A549 (cell line): ENCODE measurements around the gene CDC16.

Experiments
- TF ChIP-seq, protein P1 (sequence below): fragments of >200 bp; sonication (Bioruptor Twin); formaldehyde crosslinking; IDR thresholded peaks from 3 replicates; pipeline ENCODE4 v1.5.1; 2016
- TF ChIP-seq, protein P2 (sequence below): fragments of 200-600 bp; sonication (generic); IDR thresholded peaks from 2 replicates; pipeline ENCODE4 v1.6.1; 2016; ENCODE audit warnings: antibody characterized with exemption, mild to moderate bottlenecking, moderate library complexity

DNA sequence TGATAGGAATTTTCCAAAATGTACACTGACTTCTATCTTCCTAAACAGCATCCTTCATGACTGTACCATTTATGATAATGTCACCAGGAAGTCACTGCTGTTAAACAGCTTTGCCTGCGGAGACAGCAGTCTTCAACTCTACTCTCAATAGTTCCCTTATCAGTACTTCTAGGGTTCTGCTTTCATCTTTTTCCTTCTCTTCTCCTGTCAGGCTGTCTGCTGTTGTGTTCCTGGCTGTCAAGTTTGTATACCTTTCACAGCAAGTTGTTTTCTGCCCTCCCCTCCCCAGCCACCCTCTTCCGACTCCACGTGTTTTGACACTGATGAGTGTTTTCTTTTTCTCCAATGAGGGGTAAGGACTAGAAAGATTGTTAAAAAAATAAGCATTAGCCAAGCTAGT, 48.9 kb downstream of the CDC16 start:
- TF ChIP-seq, protein P1, sequence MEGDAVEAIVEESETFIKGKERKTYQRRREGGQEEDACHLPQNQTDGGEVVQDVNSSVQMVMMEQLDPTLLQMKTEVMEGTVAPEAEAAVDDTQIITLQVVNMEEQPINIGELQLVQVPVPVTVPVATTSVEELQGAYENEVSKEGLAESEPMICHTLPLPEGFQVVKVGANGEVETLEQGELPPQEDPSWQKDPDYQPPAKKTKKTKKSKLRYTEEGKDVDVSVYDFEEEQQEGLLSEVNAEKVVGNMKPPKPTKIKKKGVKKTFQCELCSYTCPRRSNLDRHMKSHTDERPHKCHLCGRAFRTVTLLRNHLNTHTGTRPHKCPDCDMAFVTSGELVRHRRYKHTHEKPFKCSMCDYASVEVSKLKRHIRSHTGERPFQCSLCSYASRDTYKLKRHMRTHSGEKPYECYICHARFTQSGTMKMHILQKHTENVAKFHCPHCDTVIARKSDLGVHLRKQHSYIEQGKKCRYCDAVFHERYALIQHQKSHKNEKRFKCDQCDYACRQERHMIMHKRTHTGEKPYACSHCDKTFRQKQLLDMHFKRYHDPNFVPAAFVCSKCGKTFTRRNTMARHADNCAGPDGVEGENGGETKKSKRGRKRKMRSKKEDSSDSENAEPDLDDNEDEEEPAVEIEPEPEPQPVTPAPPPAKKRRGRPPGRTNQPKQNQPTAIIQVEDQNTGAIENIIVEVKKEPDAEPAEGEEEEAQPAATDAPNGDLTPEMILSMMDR: no peak
- TF ChIP-seq, protein P2, sequence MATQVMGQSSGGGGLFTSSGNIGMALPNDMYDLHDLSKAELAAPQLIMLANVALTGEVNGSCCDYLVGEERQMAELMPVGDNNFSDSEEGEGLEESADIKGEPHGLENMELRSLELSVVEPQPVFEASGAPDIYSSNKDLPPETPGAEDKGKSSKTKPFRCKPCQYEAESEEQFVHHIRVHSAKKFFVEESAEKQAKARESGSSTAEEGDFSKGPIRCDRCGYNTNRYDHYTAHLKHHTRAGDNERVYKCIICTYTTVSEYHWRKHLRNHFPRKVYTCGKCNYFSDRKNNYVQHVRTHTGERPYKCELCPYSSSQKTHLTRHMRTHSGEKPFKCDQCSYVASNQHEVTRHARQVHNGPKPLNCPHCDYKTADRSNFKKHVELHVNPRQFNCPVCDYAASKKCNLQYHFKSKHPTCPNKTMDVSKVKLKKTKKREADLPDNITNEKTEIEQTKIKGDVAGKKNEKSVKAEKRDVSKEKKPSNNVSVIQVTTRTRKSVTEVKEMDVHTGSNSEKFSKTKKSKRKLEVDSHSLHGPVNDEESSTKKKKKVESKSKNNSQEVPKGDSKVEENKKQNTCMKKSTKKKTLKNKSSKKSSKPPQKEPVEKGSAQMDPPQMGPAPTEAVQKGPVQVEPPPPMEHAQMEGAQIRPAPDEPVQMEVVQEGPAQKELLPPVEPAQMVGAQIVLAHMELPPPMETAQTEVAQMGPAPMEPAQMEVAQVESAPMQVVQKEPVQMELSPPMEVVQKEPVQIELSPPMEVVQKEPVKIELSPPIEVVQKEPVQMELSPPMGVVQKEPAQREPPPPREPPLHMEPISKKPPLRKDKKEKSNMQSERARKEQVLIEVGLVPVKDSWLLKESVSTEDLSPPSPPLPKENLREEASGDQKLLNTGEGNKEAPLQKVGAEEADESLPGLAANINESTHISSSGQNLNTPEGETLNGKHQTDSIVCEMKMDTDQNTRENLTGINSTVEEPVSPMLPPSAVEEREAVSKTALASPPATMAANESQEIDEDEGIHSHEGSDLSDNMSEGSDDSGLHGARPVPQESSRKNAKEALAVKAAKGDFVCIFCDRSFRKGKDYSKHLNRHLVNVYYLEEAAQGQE: no peak
